NCI-H2196 (cell line): ENCODE data around the gene RANBP2.

ENCODE experiments used
- DNase-seq: peaks from one replicate; lab custom pipeline; 2025; ENCODE audit not compliant: unreplicated experiment; lab: John Stamatoyannopoulos, UW

Gene RANBP2

GRCh38 chr2:108776475-108776874, 57.2 kb downstream of the RANBP2 start:
- no peak for DNase-seq

GRCh38 chr2:108778857-108779256, 59.6 kb downstream of the RANBP2 start:
- no peak for DNase-seq

- DNase-seq = no peak
These were observed 66.7 kb downstream of the RANBP2 start for GRCh38 chr2:108786008-108786353.

GRCh38 chr2:108786354-108787215, 67.3 kb downstream of the RANBP2 start, which contains the start of gene CCDC138:
Gene CCDC138 (plus strand): TSS chr2:108786771. CDS start chr2:108786823, 52 bp downstream.
- DNase-seq = peak; percentile 89

GRCh38 chr2:108787216-108787541, 67.9 kb downstream of the RANBP2 start:
- no peak for DNase-seq

- DNase-seq = no peak
These were observed 83.9 kb downstream of the RANBP2 start for GRCh38 chr2:108803045-108803736.

- no peak for DNase-seq
These were observed 85.8 kb downstream of the RANBP2 start for GRCh38 chr2:108805032-108805431.

GRCh38 chr2:108805782-108806181, 86.5 kb downstream of the RANBP2 start:
- DNase-seq = no peak

GRCh38 chr2:108806371-108807113, 87.3 kb downstream of the RANBP2 start:
- DNase-seq = no peak

GRCh38 chr2:108809936-108810335, 90.7 kb downstream of the RANBP2 start:
- no peak for DNase-seq

GRCh38 chr2:108810993-108811957, 92.0 kb downstream of the RANBP2 start:
- no peak for DNase-seq

- DNase-seq = no peak
These were observed 94.5 kb downstream of the RANBP2 start for GRCh38 chr2:108813732-108814131.

- DNase-seq = no peak
These were observed 101.2 kb downstream of the RANBP2 start for GRCh38 chr2:108820482-108820881.

GRCh38 chr2:108823286-108823685, 104.0 kb downstream of the RANBP2 start:
- no peak for DNase-seq

GRCh38 chr2:108824316-108825070, 105.2 kb downstream of the RANBP2 start:
- no peak for DNase-seq

GRCh38 chr2:108825254-108825653, 106.0 kb downstream of the RANBP2 start:
- no peak for DNase-seq

GRCh38 chr2:108825736-108826135, 106.5 kb downstream of the RANBP2 start:
- DNase-seq = no peak

GRCh38 chr2:108829578-108830310, 110.5 kb downstream of the RANBP2 start:
- no peak for DNase-seq

GRCh38 chr2:108833219-108833618, 113.9 kb downstream of the RANBP2 start:
- DNase-seq = peak; percentile 7
